ENCODE results near the gene RNASEH2A. TPM values are rescaled to one million over a fixed set of nuclear protein-coding genes. Genes with fewer than 3 reads are reported as not detected.
"Not testable (repeated sequence)": the region's sequence is repeated elsewhere in the genome, so short reads cannot be mapped to it uniquely, and the experiment has no call there.

RNASEH2A gene
- total RNA-seq, 1 experiment from 2014 or later: 85.4 TPM

GRCh38 chr19:12794196-12794941 lies 12.0 kb upstream of the RNASEH2A start:
- Histone ChIP-seq H3K4me3 (ENCODE audit: insufficient read depth, low read depth, low read length) (peak overlapping the region; percentile 61), H3K36me3 (replicated peaks; ENCODE audit: control insufficient read depth, insufficient read depth, low read length) (peaks cover 6% of the 10 kb centered on the region; the same call in 1 of the 2 replicates), H3K27me3 (ENCODE audit: control insufficient read depth, insufficient read depth, low read length) (peaks cover 21% of the 10 kb centered on the region)
- peak; percentile 15 for DNase-seq

- H3K27me3 ChIP-seq (ENCODE audit: control insufficient read depth, insufficient read depth, low read length): peaks cover 21% of the 10 kb centered on the region
- no peak for DNase-seq
- H3K36me3 ChIP-seq (replicated peaks; ENCODE audit: control insufficient read depth, insufficient read depth, low read length): peaks cover 11% of the 10 kb centered on the region
- no peak overlapping the region for H3K4me3 ChIP-seq (ENCODE audit: insufficient read depth, low read depth, low read length)
Observed at GRCh38 chr19:12794971-12795381, 11.4 kb upstream of the RNASEH2A start.

- Histone ChIP-seq H3K27me3 (ENCODE audit: control insufficient read depth, insufficient read depth, low read length) (peaks cover 15% of the 10 kb centered on the region), H3K36me3 (replicated peaks; ENCODE audit: control insufficient read depth, insufficient read depth, low read length) (peaks cover 14% of the 10 kb centered on the region), H3K4me3 (ENCODE audit: insufficient read depth, low read depth, low read length) (no peak overlapping the region)
- peak; percentile 91 for DNase-seq
Observed at GRCh38 chr19:12796146-12797071, 10.0 kb upstream of the RNASEH2A start.

- no peak overlapping the region for H3K4me3 ChIP-seq (ENCODE audit: insufficient read depth, low read depth, low read length)
- peaks cover 14% of the 10 kb centered on the region for H3K36me3 ChIP-seq (replicated peaks; ENCODE audit: control insufficient read depth, insufficient read depth, low read length)
- H3K27me3 ChIP-seq (ENCODE audit: control insufficient read depth, insufficient read depth, low read length): peaks cover 9% of the 10 kb centered on the region
- no peak for DNase-seq
Observed at GRCh38 chr19:12797141-12797587, 9.2 kb upstream of the RNASEH2A start.

GRCh38 chr19:12797607-12798006 lies 8.8 kb upstream of the RNASEH2A start:
- not testable (repeated sequence) for H3K4me3 ChIP-seq (ENCODE audit: insufficient read depth, low read depth, low read length); DNase-seq; H3K27me3 ChIP-seq (ENCODE audit: control insufficient read depth, insufficient read depth, low read length)
- peaks cover 14% of the 10 kb centered on the region for H3K36me3 ChIP-seq (replicated peaks; ENCODE audit: control insufficient read depth, insufficient read depth, low read length)

GRCh38 chr19:12799742-12800465 lies 6.5 kb upstream of the RNASEH2A start:
- Histone ChIP-seq H3K36me3 (replicated peaks; ENCODE audit: control insufficient read depth, insufficient read depth, low read length) (peaks cover 14% of the 10 kb centered on the region), H3K4me3 (ENCODE audit: insufficient read depth, low read depth, low read length) (no peak overlapping the region)
- no peak for DNase-seq

GRCh38 chr19:12800466-12800770 lies 6.0 kb upstream of the RNASEH2A start:
- no peak for DNase-seq
- peaks cover 9% of the 10 kb centered on the region for H3K27me3 ChIP-seq (ENCODE audit: control insufficient read depth, insufficient read depth, low read length)
- peaks cover 14% of the 10 kb centered on the region for H3K36me3 ChIP-seq (replicated peaks; ENCODE audit: control insufficient read depth, insufficient read depth, low read length)
- peak overlapping the region; percentile 97 for H3K4me3 ChIP-seq (ENCODE audit: insufficient read depth, low read depth, low read length)

More at GRCh38 chr19:12799742-12800465, 6.5 kb upstream of the RNASEH2A start:
- H3K27me3 ChIP-seq (ENCODE audit: control insufficient read depth, insufficient read depth, low read length): peaks cover 9% of the 10 kb centered on the region

- Histone ChIP-seq H3K4me3 (ENCODE audit: insufficient read depth, low read depth, low read length) (peak overlapping the region; percentile 97), H3K36me3 (replicated peaks; ENCODE audit: control insufficient read depth, insufficient read depth, low read length) (peaks cover 14% of the 10 kb centered on the region), H3K27me3 (ENCODE audit: control insufficient read depth, insufficient read depth, low read length) (peaks cover 9% of the 10 kb centered on the region)
- DNase-seq: peak; percentile 76
Observed at GRCh38 chr19:12800923-12801465, 5.4 kb upstream of the RNASEH2A start.

- DNase-seq: peak; percentile 97
- H3K4me3 ChIP-seq (ENCODE audit: insufficient read depth, low read depth, low read length): peak within 1 kb of the TSS; percentile 97
- peaks cover 14% of the 10 kb centered on the region for H3K36me3 ChIP-seq (replicated peaks; ENCODE audit: control insufficient read depth, insufficient read depth, low read length)
- H3K27me3 ChIP-seq (ENCODE audit: control insufficient read depth, insufficient read depth, low read length): peaks cover 9% of the 10 kb centered on the region
Observed at GRCh38 chr19:12801466-12802266, 4.7 kb upstream of the RNASEH2A start, which contains the start of the genes PRDX2 and THSD8. Gene PRDX2 (minus strand): TSS chr19:12801800. CDS start chr19:12801261, 539 bp downstream. Gene THSD8 (plus strand): TSS chr19:12802069. CDS start chr19:12802072, 3 bp downstream.

GRCh38 chr19:12802267-12803106 lies 3.9 kb upstream of the RNASEH2A start:
- peak overlapping the region; percentile 97 for H3K4me3 ChIP-seq (ENCODE audit: insufficient read depth, low read depth, low read length)
- DNase-seq: no peak

GRCh38 chr19:12804051-12804450 lies 2.3 kb upstream of the RNASEH2A start:
- H3K27me3 ChIP-seq (ENCODE audit: control insufficient read depth, insufficient read depth, low read length): peaks cover 9% of the 10 kb centered on the region
- no peak overlapping the region for H3K4me3 ChIP-seq (ENCODE audit: insufficient read depth, low read depth, low read length)
- peaks cover 11% of the 10 kb centered on the region for H3K36me3 ChIP-seq (replicated peaks; ENCODE audit: control insufficient read depth, insufficient read depth, low read length)
- peak; percentile 48 for DNase-seq

More at GRCh38 chr19:12802267-12803106, 3.9 kb upstream of the RNASEH2A start:
- H3K36me3 ChIP-seq (replicated peaks; ENCODE audit: control insufficient read depth, insufficient read depth, low read length): peaks cover 12% of the 10 kb centered on the region
- peaks cover 9% of the 10 kb centered on the region for H3K27me3 ChIP-seq (ENCODE audit: control insufficient read depth, insufficient read depth, low read length)

GRCh38 chr19:12815088-12815487 lies 8.7 kb downstream of the RNASEH2A start:
- H3K36me3 ChIP-seq (replicated peaks; ENCODE audit: control insufficient read depth, insufficient read depth, low read length): peaks cover 10% of the 10 kb centered on the region
- no peaks in the 10 kb centered on the region for H3K27me3 ChIP-seq (ENCODE audit: control insufficient read depth, insufficient read depth, low read length)
- no peak overlapping the region for H3K4me3 ChIP-seq (ENCODE audit: insufficient read depth, low read depth, low read length)
- DNase-seq: no peak

GRCh38 chr19:12817188-12817587 lies 10.8 kb downstream of the RNASEH2A start:
- not testable (repeated sequence) for H3K4me3 ChIP-seq (ENCODE audit: insufficient read depth, low read depth, low read length); DNase-seq; H3K36me3 ChIP-seq (replicated peaks; ENCODE audit: control insufficient read depth, insufficient read depth, low read length); H3K27me3 ChIP-seq (ENCODE audit: control insufficient read depth, insufficient read depth, low read length)
